Right renal pelvis (tissue), 4 donors: ENCODE results near the gene RBM22. TPM values are rescaled to one million over a fixed set of nuclear protein-coding genes. Genes with fewer than 3 reads are reported as not detected.

Experiments used
- DNase-seq, 4 donors: peaks; one replicate each; pipeline ENCODE4 v3.0.0-alpha.2; 2013; ENCODE audit warnings: low read depth in 4 of 4, low spot score in 3 of 4, missing footprints in 1 of 4
- polyA plus RNA-seq, 4 donors: library from polyadenylated mRNA; unstranded; fragments of 120-200 nt; gene quantifications; one replicate each; pipeline ENCODE4 v1.2.1, GENCODE V29; 2013; ENCODE audit not compliant: insufficient read length in 4 of 4

RBM22 gene
- polyA plus RNA-seq, 4 donors = 71.7 to 85.4 (median 83.1) TPM

DNA sequence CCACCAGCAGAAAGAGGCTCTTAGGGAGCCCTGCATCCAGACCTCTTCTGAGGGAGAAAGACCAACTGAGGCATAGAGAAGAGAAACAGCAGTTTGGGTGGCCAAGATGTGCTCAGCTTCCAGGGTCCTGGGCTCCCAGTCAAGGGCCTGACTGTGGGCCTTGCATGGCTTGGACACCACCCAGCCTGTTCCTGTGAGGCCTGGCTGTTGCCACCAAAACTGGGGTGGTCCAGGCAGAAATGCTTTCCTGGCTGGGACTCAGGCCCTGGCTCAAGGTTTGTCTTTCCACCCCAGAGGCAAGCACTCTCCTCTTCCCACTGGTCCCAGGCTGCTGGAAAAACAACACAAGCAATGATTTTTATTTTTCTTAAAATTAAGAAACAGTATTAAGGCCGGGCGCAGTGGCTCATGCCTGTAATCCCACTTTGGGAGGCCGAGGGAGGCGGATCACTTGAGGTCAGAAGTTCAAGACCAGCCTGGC is 26.5 kb downstream of the RBM22 start:
- DNase-seq = no peak

DNA sequence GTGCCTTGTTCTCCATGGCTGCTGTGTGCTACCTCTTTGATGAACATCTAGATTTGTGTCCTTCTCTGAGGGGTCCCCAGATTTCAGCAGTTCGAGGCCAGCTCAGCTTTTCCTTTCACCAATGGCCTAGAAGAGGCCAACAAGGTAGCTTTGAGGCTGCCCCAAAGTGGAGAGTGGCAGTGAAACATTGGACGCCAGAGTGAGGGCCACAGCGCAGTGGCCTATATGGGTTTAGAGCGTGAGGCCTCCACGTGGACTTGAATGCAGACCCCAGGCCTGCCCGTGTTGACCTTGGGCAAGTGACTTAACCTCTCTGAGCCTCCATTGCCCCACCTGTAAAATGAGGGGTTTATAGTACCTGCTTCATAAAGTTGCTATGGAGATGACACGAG is 28.0 kb downstream of the RBM22 start:
- DNase-seq = no peak

DNA sequence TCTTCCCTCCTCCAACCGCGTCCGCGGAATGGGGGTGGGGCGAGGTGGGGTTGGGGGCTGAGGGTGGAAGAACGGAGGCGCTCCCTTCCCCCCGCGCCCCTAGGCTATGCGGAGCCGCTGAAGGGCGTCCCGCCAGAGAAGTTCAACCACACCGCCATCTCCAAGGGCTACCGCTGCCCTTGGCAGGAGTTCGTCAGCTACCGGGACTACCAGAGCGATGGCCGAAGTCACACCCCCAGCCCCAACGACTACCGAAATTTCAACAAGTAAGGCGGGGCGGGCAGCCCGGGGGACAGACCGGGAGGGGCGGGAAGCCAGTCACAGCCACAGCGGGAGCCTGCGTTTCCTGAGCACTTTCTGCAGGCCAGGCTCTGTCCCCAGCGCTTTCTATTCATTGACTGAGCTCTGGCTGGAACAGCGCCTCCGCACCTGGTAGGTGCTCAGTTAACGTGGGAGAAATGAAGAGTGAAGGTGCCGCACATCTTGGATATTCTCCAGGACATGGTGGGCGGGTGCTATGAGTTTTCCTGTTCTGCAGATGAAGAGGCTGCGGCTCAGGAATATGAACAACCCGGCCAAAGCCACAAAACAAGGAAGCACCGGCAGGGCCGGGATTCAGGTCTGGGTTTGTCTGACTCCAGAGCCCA is 28.5 kb downstream of the RBM22 start:
- DNase-seq = no peak

DNA sequence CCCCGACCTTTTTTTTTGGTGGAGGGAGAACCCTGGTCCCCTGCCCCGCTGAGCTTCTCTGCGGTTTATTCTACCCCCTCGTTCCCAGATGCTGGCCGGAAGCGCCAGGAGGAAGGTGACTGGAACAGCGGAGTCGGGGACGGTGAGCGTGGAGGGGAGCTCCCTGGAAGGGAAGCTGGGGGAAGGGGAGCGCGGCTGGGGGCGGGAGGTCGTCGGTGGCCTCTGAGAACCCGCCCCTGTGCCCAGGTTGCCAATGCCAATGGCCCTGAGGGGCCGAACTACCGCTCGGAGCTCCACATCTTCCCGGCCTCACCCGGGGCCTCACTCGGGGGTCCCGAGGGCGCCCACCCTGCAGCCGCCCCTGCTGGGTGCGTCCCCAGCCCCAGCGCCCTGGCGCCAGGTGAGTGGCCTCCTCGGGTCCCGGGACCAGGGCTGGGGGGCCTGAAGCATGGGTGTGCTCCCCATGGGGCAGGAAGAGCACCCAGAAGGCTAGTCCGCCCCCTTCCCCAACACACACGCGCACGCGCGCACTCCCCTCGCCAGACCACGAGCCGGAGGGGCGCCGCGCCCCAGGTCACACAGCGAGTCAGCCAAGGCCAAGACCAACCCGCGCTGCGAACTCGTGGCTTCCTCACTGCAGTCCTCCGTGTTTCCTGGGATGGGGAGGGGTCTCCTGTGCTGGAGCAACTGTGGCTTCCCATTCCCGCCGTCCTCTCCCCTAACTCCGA is 29.2 kb downstream of the RBM22 start:
- DNase-seq = no peak

DNA sequence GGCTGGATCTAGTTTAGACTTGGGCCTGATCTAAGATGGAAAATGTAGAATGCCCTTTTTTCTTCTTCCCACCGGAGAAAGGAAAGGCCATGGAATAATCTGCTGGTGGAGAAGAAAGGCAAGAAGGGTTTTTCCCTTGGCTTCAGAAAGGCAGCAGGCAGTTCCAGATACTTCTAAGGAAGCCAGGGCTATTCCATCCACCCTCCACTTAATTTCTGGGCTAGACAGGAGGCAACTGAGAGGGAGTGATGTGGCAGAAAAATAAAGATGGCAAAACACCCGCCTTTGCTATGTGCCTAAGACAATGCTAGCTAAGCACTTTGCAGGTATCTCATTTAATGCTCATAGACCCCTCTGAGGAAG is 29.9 kb downstream of the RBM22 start:
- no peak for DNase-seq

GRCh38 chr5:150670275-150670947 is 30.5 kb downstream of the RBM22 start:
- DNase-seq = no peak

DNA sequence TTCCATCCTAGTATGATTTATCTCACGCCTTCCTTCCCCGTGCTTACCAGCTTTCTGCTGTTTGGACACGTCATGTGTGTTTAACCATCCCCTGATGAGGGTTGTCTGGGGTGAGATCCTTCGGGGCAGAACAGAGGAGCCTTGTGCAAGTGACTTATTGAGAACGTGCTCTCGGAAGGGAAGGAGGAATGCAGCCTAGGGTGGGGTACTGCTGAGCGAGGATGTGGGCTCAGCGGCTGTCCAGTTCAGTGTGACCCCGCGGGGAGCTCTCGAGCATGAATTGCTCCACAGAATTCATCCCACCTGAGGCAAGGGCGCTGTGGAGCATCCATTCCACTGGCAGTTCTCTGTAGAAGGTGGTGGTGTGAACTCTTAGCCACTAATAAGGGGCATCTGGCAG is 35.8 kb downstream of the RBM22 start:
- no peak for DNase-seq

DNA sequence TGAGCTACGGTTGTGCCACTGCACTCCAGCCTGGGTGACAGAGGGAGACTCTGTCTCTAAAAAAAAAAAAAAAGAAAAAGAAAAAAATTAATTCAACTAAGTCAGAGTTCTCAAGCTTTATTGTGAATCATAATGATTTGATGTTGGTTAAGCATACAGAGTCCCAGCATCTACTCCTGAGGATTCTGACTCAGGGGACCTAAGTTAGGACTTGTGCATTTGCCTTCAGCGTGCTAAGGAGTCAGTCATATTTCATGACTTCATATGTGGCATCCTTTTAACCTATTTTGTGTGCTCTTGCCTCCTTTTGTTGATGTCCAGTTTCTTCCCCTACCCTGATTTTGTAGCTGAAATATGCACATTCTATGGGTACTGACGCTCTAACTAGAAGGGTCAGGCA is 36.9 kb downstream of the RBM22 start:
- DNase-seq = no peak

- no peak for DNase-seq
Measured at GRCh38 chr5:150662731-150663516, 37.9 kb downstream of the RBM22 start.

- no peak for DNase-seq
Measured at GRCh38 chr5:150661821-150662596, 38.9 kb downstream of the RBM22 start.

GRCh38 chr5:150661086-150661485 is 39.8 kb downstream of the RBM22 start, which contains the start of gene MYOZ3:
TSS of gene MYOZ3 (plus strand) at chr5:150661251. CDS start at chr5:150662942, 1,691 bp downstream.
- no peak for DNase-seq

DNA sequence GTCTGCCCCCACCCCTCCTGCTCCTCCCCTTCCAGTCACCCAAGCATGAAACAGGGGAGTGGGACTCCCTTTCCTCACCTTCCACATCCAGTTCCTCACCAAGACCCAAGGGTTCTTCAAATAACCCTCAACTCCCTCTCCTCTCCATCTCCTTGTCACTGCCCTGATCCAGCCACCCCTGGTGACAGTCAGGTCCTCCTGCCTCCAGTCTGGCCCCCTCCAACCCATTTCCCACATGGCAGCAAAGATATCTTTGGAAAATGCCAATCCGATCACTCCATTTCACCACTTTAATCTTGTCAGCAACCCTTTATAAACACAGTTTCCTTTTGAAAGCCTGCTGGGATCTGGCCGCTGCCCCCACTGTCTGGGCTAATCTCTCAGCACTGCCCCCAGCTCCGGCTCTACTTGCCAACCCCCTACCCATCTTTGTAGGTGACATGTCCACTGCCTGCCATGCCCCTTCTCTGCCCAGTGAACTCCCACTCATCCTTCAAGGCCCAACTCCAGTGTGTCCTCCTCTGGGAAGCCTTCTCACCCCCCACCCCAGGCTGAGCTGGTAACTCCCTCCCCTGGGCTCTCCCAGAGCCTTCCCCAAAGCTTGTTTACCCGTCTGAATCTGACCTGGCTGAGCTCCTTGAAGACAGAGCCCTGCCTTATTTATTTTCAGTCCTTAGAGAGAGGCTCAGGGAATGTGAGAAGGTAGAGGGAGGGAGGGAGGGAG is 40.6 kb downstream of the RBM22 start:
- DNase-seq = no peak

- no peak for DNase-seq
Measured at GRCh38 chr5:150659360-150660107, 41.3 kb downstream of the RBM22 start.

GRCh38 chr5:150658699-150659265 is 42.1 kb downstream of the RBM22 start:
- no peak for DNase-seq

GRCh38 chr5:150658121-150658520 is 42.7 kb downstream of the RBM22 start:
- DNase-seq = no peak

- peak in 1 of 4 donors; percentile 76 for DNase-seq
Measured at GRCh38 chr5:150656191-150657132, 44.4 kb downstream of the RBM22 start.

DNA sequence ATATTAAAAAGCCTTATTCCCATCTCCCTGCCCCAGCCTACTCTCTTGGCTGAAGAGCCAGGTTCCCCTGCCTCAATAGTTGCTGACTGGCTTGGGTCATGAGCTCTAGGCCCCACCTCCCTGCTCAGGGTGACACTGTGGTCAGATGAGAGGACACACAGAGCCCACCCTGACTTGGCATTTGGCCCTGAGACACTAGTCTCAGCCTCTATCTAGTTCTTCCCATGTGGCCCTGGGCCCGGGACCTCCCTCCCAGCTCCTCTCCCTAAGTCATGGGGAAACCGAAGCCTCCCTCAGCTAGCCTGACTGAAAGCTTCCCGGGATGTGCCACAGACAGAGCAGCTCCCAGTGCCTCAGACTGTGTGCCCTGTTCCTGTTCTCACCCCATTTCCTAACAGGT is 45.6 kb downstream of the RBM22 start:
- DNase-seq = no peak
